ENCODE results near the gene EHMT1. TPM values are rescaled to one million over a fixed set of nuclear protein-coding genes. Genes with fewer than 3 reads are reported as not detected.

EHMT1 gene
- total RNA-seq, 1 experiment from 2014 or later: 112 TPM

- no peak for DNase-seq
- Histone ChIP-seq H3K4ac (ENCODE audit: low read depth, low read length) (no peak overlapping the region), H3K79me1 (ENCODE audit: insufficient read depth, low read depth, low read length, poor library complexity, severe bottlenecking) (no peaks in the 10 kb centered on the region), H3T11ph (ENCODE audit: low read length) (no peak overlapping the region), H3K4me2 (ENCODE audit: insufficient read depth, insufficient read length, low read length) (no peak overlapping the region), H3K56ac (ENCODE audit: insufficient read length, low read depth, low read length) (no peak overlapping the region), H3K4me1 (ENCODE audit: insufficient read depth, low read length) (no peaks in the 10 kb centered on the region), H2BK20ac (ENCODE audit: low read depth, low read length, poor library complexity, severe bottlenecking) (no peak overlapping the region), H3K79me2 (ENCODE audit: insufficient read depth, low read length) (peaks cover 6% of the 10 kb centered on the region; the same call in 1 of the 2 replicates), H4K5ac (ENCODE audit: insufficient read length, low read depth, low read length) (no peak overlapping the region), H4K91ac (ENCODE audit: insufficient read length, low read depth, low read length) (no peak overlapping the region), H3K27me3 (ENCODE audit: insufficient read depth, low read length) (no peaks in the 10 kb centered on the region), H2BK12ac (ENCODE audit: insufficient read length, low read depth, low read length) (no peak overlapping the region), H3K18ac (ENCODE audit: insufficient read length, low read depth, low read length) (no peak overlapping the region), H3K14ac (ENCODE audit: insufficient read depth, low read length) (no peak overlapping the region), H3K23me2 (ENCODE audit: insufficient read length, low read depth, low read length, poor library complexity, severe bottlenecking) (no peaks in the 10 kb centered on the region), H3K27ac (ENCODE audit: insufficient read length, low read depth, low read length) (no peak overlapping the region), H3K9me3 (ENCODE audit: control insufficient read depth, low read depth, low read length) (no peaks in the 10 kb centered on the region), H3K9ac (ENCODE audit: extremely low read depth, insufficient read length, low read length) (no peak overlapping the region), H2BK15ac (ENCODE audit: low read depth, low read length) (no peak overlapping the region), H4K8ac (replicated peaks; ENCODE audit: insufficient read length, low read depth, low read length) (no peak overlapping the region), H2BK120ac (ENCODE audit: low read depth, low read length, poor library complexity, severe bottlenecking) (no peak overlapping the region), H3K23ac (ENCODE audit: insufficient read length, low read depth, low read length) (no peak overlapping the region), H2AK5ac (ENCODE audit: insufficient read length, low read length) (no peak overlapping the region), H4K20me1 (ENCODE audit: control insufficient read depth, insufficient read depth, insufficient read length) (no peaks in the 10 kb centered on the region), H2AFZ (ENCODE audit: low read length) (no peak overlapping the region), H2BK5ac (ENCODE audit: insufficient read length, low read length) (no peak overlapping the region)
- Mint-ChIP-seq H3K4me3 (no peak overlapping the region), H3K9me3 (no peaks in the 10 kb centered on the region), H3K27ac (no peak overlapping the region), H3K27me3 (ENCODE audit: low read depth) (no peaks in the 10 kb centered on the region), H3K4me1 (peaks cover 17 to 22% of the 10 kb centered on the region in 2 experiments), H3K36me3 (ENCODE audit: insufficient read depth in 1 of 3, low read depth in 3 of 3) (peaks cover 5 to 18% (median 11%) of the 10 kb centered on the region in 3 experiments; a peak in 6 of 7 replicates)
- WGBS (ENCODE audit: extremely low coverage, insufficient read length, low lambda C conversion rate): no CpG with 5 or more reads among the region's 27 CpGs
- TF ChIP-seq, protein P1, sequence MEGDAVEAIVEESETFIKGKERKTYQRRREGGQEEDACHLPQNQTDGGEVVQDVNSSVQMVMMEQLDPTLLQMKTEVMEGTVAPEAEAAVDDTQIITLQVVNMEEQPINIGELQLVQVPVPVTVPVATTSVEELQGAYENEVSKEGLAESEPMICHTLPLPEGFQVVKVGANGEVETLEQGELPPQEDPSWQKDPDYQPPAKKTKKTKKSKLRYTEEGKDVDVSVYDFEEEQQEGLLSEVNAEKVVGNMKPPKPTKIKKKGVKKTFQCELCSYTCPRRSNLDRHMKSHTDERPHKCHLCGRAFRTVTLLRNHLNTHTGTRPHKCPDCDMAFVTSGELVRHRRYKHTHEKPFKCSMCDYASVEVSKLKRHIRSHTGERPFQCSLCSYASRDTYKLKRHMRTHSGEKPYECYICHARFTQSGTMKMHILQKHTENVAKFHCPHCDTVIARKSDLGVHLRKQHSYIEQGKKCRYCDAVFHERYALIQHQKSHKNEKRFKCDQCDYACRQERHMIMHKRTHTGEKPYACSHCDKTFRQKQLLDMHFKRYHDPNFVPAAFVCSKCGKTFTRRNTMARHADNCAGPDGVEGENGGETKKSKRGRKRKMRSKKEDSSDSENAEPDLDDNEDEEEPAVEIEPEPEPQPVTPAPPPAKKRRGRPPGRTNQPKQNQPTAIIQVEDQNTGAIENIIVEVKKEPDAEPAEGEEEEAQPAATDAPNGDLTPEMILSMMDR (conservative IDR thresholded peaks at IDR 0.05): no peak
Measured at GRCh38 chr9:137613738-137614523, 4.9 kb upstream of the EHMT1 start.

All from H9 (cell line).